ENCODE data around the gene DEPDC4.
"Not testable (repeated sequence)": the region's sequence is repeated elsewhere in the genome, so short reads cannot be mapped to it uniquely, and the experiment has no call there.

The DEPDC4 gene

GRCh38 chr12:100295764-100296555 is 29.1 kb upstream of the DEPDC4 start (continued):
- TF ChIP-seq ZNF148 (tag by site-specific recombination; IDR thresholded peaks at IDR 0.05; ENCODE audit: borderline replicate concordance) (no peak), ZNF600 (tag by site-specific recombination; IDR thresholded peaks at IDR 0.05) (no peak), PBX3 (CRISPR knock-in tag; IDR thresholded peaks at IDR 0.05) (no peak), KLF7 (tag by site-specific recombination; IDR thresholded peaks at IDR 0.05; ENCODE audit: borderline replicate concordance) (no peak)

DNA sequence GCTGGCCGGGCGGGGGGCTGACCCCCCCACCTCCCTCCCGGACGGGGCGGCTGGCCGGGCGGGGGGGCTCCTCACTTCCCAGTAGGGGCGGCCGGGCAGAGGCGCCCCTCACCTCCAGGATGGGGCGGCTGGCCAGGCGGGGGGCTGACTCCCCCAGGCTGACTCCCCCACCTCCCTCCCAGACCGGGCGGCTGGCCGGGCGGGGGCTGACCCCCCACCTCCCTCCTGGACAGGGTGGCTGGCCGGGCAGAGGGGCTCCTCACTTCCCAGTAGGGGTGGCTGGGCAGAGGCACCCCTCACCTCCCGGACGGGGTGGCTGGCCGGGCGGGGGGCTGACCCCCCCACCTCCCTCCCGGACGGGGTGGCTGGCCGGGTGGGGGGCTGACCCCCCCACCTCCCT is 27.5 kb upstream of the DEPDC4 start:
- peaks cover 14 to 42% of the 10 kb centered on the region in 2 experiments for H3K36me3 ChIP-seq (ENCODE audit: control insufficient read depth in 2 of 2, insufficient read depth in 1 of 2, low read length in 2 of 2)
- H3K9me3 ChIP-seq (ENCODE audit: control insufficient read depth, insufficient read depth, low read depth, low read length); CTCF ChIA-PET; H3K4me1 ChIP-seq (ENCODE audit: control insufficient read depth, insufficient read depth, low read length); H3K27ac ChIP-seq (ENCODE audit: extremely low read depth, low read depth, low read length); POLR2A ChIA-PET; H3K4me3 ChIP-seq (ENCODE audit: low read depth, low read length): not testable (repeated sequence)

GRCh38 chr12:100293017-100293416 is 26.1 kb upstream of the DEPDC4 start:
- H3K4me1 ChIP-seq (ENCODE audit: control insufficient read depth, insufficient read depth, low read length): peaks cover 4% of the 10 kb centered on the region; the same call in 1 of the 2 replicates
- H3K4me3 ChIP-seq (ENCODE audit: low read depth, low read length): no peak overlapping the region
- no peak overlapping the region for H3K27ac ChIP-seq (ENCODE audit: extremely low read depth, low read depth, low read length)
- H3K36me3 ChIP-seq (ENCODE audit: control insufficient read depth in 2 of 2, insufficient read depth in 1 of 2, low read length in 2 of 2): peaks cover 4 to 34% of the 10 kb centered on the region in 2 experiments
- no peaks in the 10 kb centered on the region for H3K9me3 ChIP-seq (ENCODE audit: control insufficient read depth, insufficient read depth, low read depth, low read length)
- ChIA-PET CTCF (no interaction called here), POLR2A (no interaction called here)
- no peak for TF ChIP-seq ZNF239 (tag by site-specific recombination; IDR thresholded peaks at IDR 0.05)
- no peak for TF ChIP-seq ZNF280C (tag by site-specific recombination; IDR thresholded peaks at IDR 0.05)
- TF ChIP-seq ZNF791 (tag by site-specific recombination; IDR thresholded peaks at IDR 0.05): no peak
- TF ChIP-seq YY1 (tag by site-specific recombination; IDR thresholded peaks at IDR 0.05): no peak
- TF ChIP-seq ZNF76 (tag by site-specific recombination; IDR thresholded peaks at IDR 0.05; ENCODE audit: borderline replicate concordance, low read depth): no peak
- no peak for TF ChIP-seq ZNF624 (tag by site-specific recombination; IDR thresholded peaks at IDR 0.05)
- no peak for TF ChIP-seq ZNF140 (tag by site-specific recombination; IDR thresholded peaks at IDR 0.05)
- no peak for TF ChIP-seq ZNF132 (tag by site-specific recombination; IDR thresholded peaks at IDR 0.05; ENCODE audit: borderline replicate concordance)
- no peak for TF ChIP-seq GLI4 (tag by site-specific recombination; IDR thresholded peaks at IDR 0.05)
- no peak for TF ChIP-seq SALL2 (tag by site-specific recombination; IDR thresholded peaks at IDR 0.05; ENCODE audit: borderline replicate concordance)
- no peak for TF ChIP-seq KLF9 (tag by site-specific recombination; IDR thresholded peaks at IDR 0.05; ENCODE audit: low read depth)
- TF ChIP-seq SETDB1 (IDR thresholded peaks at IDR 0.05; ENCODE audit: insufficient read length, low read length): no peak
- TF ChIP-seq ZNF513 (tag by site-specific recombination; IDR thresholded peaks at IDR 0.05): no peak
- no peak for TF ChIP-seq ZBTB1 (tag by site-specific recombination; IDR thresholded peaks at IDR 0.05)
- TF ChIP-seq, protein P1, sequence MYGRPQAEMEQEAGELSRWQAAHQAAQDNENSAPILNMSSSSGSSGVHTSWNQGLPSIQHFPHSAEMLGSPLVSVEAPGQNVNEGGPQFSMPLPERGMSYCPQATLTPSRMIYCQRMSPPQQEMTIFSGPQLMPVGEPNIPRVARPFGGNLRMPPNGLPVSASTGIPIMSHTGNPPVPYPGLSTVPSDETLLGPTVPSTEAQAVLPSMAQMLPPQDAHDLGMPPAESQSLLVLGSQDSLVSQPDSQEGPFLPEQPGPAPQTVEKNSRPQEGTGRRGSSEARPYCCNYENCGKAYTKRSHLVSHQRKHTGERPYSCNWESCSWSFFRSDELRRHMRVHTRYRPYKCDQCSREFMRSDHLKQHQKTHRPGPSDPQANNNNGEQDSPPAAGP (tag by site-specific recombination; IDR thresholded peaks at IDR 0.05): no peak
- TF ChIP-seq PRDM10 (tag by site-specific recombination; IDR thresholded peaks at IDR 0.05): no peak

Data from HEK293 (cell line).